Measurements from ENCODE around the gene TNRC6A.

TNRC6A gene

DNA sequence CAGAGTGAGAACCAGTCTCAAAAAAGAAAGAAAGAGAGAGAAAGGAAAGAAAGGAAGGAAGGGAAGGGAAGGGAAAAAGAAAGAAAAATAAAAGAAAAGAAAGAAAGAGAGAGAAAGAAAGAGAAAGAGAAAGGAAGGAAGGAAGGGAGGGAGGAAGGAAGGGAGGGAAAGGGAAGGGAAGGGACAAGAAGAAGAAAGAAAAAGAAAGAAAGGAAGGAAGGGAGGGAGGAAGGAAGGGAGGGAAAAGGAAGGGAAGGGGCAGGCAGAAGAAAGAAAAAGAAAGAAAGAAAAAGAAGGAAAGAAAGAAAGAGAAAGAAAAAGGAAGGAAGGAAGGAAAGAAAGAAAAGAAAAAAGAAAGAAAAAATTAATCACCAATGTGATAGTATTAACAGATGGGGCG, 132.0 kb downstream of the TNRC6A start:
- no peak overlapping the region for H3K9ac ChIP-seq
- H3K9me3 ChIP-seq (ENCODE audit: control insufficient read depth, low read length) = no peaks in the 10 kb centered on the region
- H2AFZ ChIP-seq = no peak overlapping the region
- H3K4me3 ChIP-seq (ENCODE audit: low read depth, low read length) = no peak overlapping the region
- no peaks in the 10 kb centered on the region for H3K36me3 ChIP-seq (ENCODE audit: control insufficient read depth, insufficient read depth, low read length)
- H3K4me1 ChIP-seq = no peaks in the 10 kb centered on the region
- no peaks in the 10 kb centered on the region for H3K27me3 ChIP-seq (ENCODE audit: control insufficient read depth, insufficient read depth, low read length)
- H3K4me2 ChIP-seq (ENCODE audit: low read length) = no peak overlapping the region
- TF ChIP-seq, protein P1, sequence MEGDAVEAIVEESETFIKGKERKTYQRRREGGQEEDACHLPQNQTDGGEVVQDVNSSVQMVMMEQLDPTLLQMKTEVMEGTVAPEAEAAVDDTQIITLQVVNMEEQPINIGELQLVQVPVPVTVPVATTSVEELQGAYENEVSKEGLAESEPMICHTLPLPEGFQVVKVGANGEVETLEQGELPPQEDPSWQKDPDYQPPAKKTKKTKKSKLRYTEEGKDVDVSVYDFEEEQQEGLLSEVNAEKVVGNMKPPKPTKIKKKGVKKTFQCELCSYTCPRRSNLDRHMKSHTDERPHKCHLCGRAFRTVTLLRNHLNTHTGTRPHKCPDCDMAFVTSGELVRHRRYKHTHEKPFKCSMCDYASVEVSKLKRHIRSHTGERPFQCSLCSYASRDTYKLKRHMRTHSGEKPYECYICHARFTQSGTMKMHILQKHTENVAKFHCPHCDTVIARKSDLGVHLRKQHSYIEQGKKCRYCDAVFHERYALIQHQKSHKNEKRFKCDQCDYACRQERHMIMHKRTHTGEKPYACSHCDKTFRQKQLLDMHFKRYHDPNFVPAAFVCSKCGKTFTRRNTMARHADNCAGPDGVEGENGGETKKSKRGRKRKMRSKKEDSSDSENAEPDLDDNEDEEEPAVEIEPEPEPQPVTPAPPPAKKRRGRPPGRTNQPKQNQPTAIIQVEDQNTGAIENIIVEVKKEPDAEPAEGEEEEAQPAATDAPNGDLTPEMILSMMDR (IDR thresholded peaks at IDR 0.05) = no peak
- no peaks in the 10 kb centered on the region for H3K79me2 ChIP-seq
- no peak overlapping the region for H3K27ac ChIP-seq

DNA sequence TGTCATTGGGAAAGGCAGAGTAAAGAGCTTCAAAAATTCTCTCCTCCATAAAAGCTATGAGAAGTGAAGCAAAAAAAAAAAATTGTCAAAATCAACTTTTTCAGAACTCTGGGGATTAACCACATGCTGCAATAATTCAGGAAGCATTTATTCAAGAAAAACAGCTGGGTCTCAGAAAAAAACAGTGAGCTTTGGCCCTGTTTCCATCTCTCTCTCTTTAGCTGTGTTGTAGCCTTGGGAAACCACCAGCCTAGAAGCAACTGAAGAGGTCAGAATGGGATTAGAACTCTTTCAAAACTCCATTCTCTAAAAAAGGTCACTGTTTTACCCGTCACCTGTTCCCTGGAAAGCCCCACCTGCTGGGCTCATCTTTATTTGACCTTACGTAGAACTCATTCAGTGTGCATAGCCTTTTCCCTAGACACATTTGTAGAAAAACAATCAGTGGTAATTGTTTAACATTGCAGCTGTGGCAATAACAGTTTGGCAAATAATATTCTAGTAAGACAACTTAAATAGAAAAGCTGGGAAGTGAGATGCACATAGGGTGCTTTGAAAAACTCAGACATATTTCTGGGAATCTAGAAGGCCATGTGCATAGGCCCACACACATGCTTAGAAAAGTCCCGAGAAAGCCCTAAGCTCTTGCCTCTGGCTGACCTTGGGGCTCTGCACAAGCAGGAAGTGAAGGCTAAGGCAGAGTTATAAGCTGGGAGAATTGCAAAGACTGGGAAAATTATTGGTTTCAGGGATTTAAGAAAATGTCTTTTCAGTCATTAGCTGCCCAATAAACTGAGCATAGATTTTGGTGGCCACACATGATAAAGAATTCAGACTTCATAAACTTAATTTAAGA, 134.4 kb downstream of the TNRC6A start:
- Histone ChIP-seq H3K79me2 (no peaks in the 10 kb centered on the region), H3K27ac (no peak overlapping the region), H3K4me1 (no peaks in the 10 kb centered on the region), H3K4me3 (ENCODE audit: low read depth, low read length) (no peak overlapping the region), H2AFZ (no peak overlapping the region), H3K4me2 (ENCODE audit: low read length) (no peak overlapping the region), H3K9ac (no peak overlapping the region), H3K9me3 (ENCODE audit: control insufficient read depth, low read length) (no peaks in the 10 kb centered on the region), H3K27me3 (ENCODE audit: control insufficient read depth, insufficient read depth, low read length) (no peaks in the 10 kb centered on the region), H3K36me3 (ENCODE audit: control insufficient read depth, insufficient read depth, low read length) (no peaks in the 10 kb centered on the region)
- TF ChIP-seq, protein P1 (IDR thresholded peaks at IDR 0.05) = no peak

DNA sequence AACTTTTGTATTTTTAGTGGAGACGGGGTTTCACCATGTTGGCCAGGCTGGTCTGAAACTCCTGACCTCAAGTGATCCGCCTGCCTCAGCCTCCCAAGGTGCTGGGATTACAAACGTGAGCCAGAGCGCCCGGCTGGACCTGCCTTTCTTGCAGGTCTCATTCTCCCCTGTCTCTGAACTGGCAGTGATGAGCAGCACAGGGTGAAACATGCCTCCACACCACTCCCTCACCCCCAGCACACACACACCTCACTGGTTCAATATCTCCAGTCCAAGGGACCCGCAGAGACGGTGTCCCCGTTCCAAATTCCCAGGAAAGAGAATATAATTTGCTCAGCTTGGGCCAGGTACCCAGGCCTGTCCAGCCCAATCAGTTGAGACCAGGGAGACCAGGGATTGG, 139.6 kb downstream of the TNRC6A start:
- Histone ChIP-seq H3K36me3 (ENCODE audit: control insufficient read depth, insufficient read depth, low read length) (no peaks in the 10 kb centered on the region), H3K4me2 (ENCODE audit: low read length) (no peak overlapping the region), H3K79me2 (no peaks in the 10 kb centered on the region), H2AFZ (no peak overlapping the region), H3K4me3 (ENCODE audit: low read depth, low read length) (no peak overlapping the region), H3K9me3 (ENCODE audit: control insufficient read depth, low read length) (no peaks in the 10 kb centered on the region), H3K9ac (no peak overlapping the region), H3K27me3 (ENCODE audit: control insufficient read depth, insufficient read depth, low read length) (no peaks in the 10 kb centered on the region), H3K27ac (no peak overlapping the region), H3K4me1 (no peaks in the 10 kb centered on the region)
- TF ChIP-seq, protein P1 (IDR thresholded peaks at IDR 0.05) = no peak

DNA sequence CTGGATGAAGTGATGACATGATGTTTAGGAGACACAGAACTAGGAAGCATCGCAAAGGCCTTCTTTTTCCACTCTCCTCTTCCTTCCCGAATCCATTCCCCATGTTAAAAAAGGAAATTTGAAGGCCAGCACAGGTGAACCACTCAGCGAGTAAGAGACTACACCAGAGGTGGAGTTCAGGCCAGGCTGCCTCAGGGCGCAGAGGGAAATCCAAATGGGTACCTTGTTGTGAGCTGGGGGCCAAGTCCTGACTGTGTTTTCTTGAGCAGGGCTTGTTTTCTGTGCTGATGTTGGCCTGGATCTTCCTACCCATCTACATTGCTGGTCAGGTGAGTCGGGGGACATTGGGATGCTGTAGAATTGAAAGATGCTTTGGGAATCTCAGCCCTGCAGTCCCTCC, 142.4 kb downstream of the TNRC6A start:
- no peaks in the 10 kb centered on the region for H3K36me3 ChIP-seq (ENCODE audit: control insufficient read depth, insufficient read depth, low read length)
- no peaks in the 10 kb centered on the region for H3K4me1 ChIP-seq
- no peaks in the 10 kb centered on the region for H3K27me3 ChIP-seq (ENCODE audit: control insufficient read depth, insufficient read depth, low read length)
- TF ChIP-seq, protein P1 (IDR thresholded peaks at IDR 0.05) = no peak
- no peak overlapping the region for H3K4me2 ChIP-seq (ENCODE audit: low read length)
- H3K4me3 ChIP-seq (ENCODE audit: low read depth, low read length) = no peak overlapping the region
- H2AFZ ChIP-seq = no peak overlapping the region
- no peak overlapping the region for H3K27ac ChIP-seq
- H3K9me3 ChIP-seq (ENCODE audit: control insufficient read depth, low read length) = no peaks in the 10 kb centered on the region
- no peaks in the 10 kb centered on the region for H3K79me2 ChIP-seq
- no peak overlapping the region for H3K9ac ChIP-seq

DNA sequence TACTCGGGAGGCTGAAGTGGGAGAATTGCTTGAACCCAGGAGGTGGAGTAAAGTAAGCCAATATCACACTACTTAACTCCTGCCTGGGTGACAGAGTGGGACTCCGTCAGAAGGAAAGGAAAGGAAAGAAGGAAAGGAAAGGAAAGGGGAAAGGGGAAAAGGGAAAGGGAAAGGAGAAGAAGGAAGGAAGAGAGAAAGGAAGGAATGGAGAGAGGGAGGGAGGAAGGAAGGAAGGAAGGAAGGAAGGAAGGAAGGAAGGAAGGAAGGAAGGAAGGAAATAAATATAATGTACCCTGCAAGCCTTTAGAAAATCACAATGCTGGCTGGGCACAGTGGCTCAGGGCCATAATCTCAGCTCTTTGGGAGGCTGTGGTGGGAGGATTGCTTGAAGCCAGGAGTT, 143.6 kb downstream of the TNRC6A start:
- TF ChIP-seq, protein P1 (IDR thresholded peaks at IDR 0.05) = no peak
- no peak overlapping the region for H3K27ac ChIP-seq
- H3K27me3 ChIP-seq (ENCODE audit: control insufficient read depth, insufficient read depth, low read length) = no peaks in the 10 kb centered on the region
- H3K4me2 ChIP-seq (ENCODE audit: low read length) = no peak overlapping the region
- H3K9ac ChIP-seq = no peak overlapping the region
- H3K36me3 ChIP-seq (ENCODE audit: control insufficient read depth, insufficient read depth, low read length) = no peaks in the 10 kb centered on the region
- no peak overlapping the region for H3K4me3 ChIP-seq (ENCODE audit: low read depth, low read length)
- H3K4me1 ChIP-seq = no peaks in the 10 kb centered on the region
- H2AFZ ChIP-seq = no peak overlapping the region
- no peaks in the 10 kb centered on the region for H3K79me2 ChIP-seq
- H3K9me3 ChIP-seq (ENCODE audit: control insufficient read depth, low read length) = no peaks in the 10 kb centered on the region

All from parathyroid adenoma (tissue), 2 donors.